GM23338 (cell line): ENCODE measurements around the gene PRIM1. TPM values are rescaled to one million over a fixed set of nuclear protein-coding genes. Genes with fewer than 3 reads are reported as not detected.

Experiments used
- ATAC-seq: fragments of 200-7000 bp; cut with Tn5 transposase; 3 replicates; pipeline ENCODE4 v1.9.1; 2020
- DNase-seq: peaks from one replicate; pipeline ENCODE4 v3.0.0-alpha.2; 2015; ENCODE audit warnings: low spot score
- H2AFZ ChIP-seq: fragments of 200-600 bp; sonication (generic); 2 replicates; pipeline ENCODE4 v1.8.0; 2016; ENCODE audit warnings: antibody characterized with exemption, mild to moderate bottlenecking, moderate library complexity
- H3F3A ChIP-seq: fragments of 200-600 bp; sonication (generic); replicated peaks from 2 replicates; pipeline ENCODE4 v1.8.0; 2017; ENCODE audit warnings: antibody characterized with exemption, mixed run types, low read depth
- H3K27ac ChIP-seq: fragments of 200-600 bp; sonication (generic); 2 replicates; pipeline ENCODE4 v1.6.1; 2016; ENCODE audit warnings: low read depth
- H3K27me3 ChIP-seq: fragments of 200-600 bp; sonication (generic); 2 replicates; pipeline ENCODE4 v1.8.0; 2016; ENCODE audit warnings: mild to moderate bottlenecking, mixed run types, moderate library complexity; ENCODE audit not compliant: insufficient read depth
- H3K36me3 ChIP-seq: fragments of 200-600 bp; sonication (generic); 2 replicates; pipeline ENCODE4 v1.8.0; 2016; ENCODE audit warnings: mild to moderate bottlenecking; ENCODE audit not compliant: insufficient read depth
- H3K4me1 ChIP-seq: fragments of 200-600 bp; sonication (generic); 2 replicates; pipeline ENCODE4 v1.8.0; 2016; ENCODE audit warnings: mild to moderate bottlenecking, moderate library complexity; ENCODE audit not compliant: insufficient read depth
- H3K4me2 ChIP-seq: fragments of 200-600 bp; sonication (generic); 2 replicates; pipeline ENCODE4 v1.7.1; 2017; ENCODE audit warnings: mixed run types
- H3K4me3 ChIP-seq: fragments of 200-600 bp; sonication (generic); 2 replicates; pipeline ENCODE4 v1.6.1; 2016; ENCODE audit warnings: mixed run types
- H3K79me2 ChIP-seq: fragments of 200-600 bp; sonication (generic); replicated peaks from 2 replicates; pipeline ENCODE4 v1.8.0; 2017; ENCODE audit warnings: mild to moderate bottlenecking; ENCODE audit not compliant: insufficient read depth
- H3K9me2 ChIP-seq: fragments of 200-600 bp; sonication (generic); 2 replicates; pipeline ENCODE4 v1.8.0; 2017; ENCODE audit not compliant: insufficient read depth
- H4K20me1 ChIP-seq: fragments of 200-600 bp; sonication (generic); replicated peaks from 2 replicates; pipeline ENCODE4 v1.8.0; 2017; ENCODE audit warnings: mild to moderate bottlenecking; ENCODE audit not compliant: insufficient read depth
- H3K27ac Mint-ChIP-seq: 2 replicates; pipeline ENCODE4 v1.8.0; 2020; ENCODE audit warnings: inconsistent platforms, mild to moderate bottlenecking, moderate library complexity, mixed read lengths
- H3K27me3 Mint-ChIP-seq: 3 replicates; pipeline ENCODE4 v1.8.0; 2022; ENCODE audit warnings: low read depth, mild to moderate bottlenecking, moderate library complexity, mixed read lengths, inconsistent platforms; ENCODE audit not compliant: insufficient read depth, poor library complexity
- H3K36me3 Mint-ChIP-seq: 3 replicates; pipeline ENCODE4 v1.8.0; 2021; ENCODE audit warnings: low read depth, mild to moderate bottlenecking, inconsistent platforms, moderate library complexity, mixed read lengths
- H3K4me1 Mint-ChIP-seq: 3 replicates; pipeline ENCODE4 v1.8.0; 2020; ENCODE audit warnings: mild to moderate bottlenecking, inconsistent platforms, mixed read lengths
- H3K4me3 Mint-ChIP-seq: 3 replicates; pipeline ENCODE4 v1.8.0; 2021; ENCODE audit warnings: moderate library complexity, mild to moderate bottlenecking, inconsistent platforms, mixed read lengths
- H3K9me3 Mint-ChIP-seq: 3 replicates; pipeline ENCODE4 v1.8.0; 2020; ENCODE audit warnings: moderate library complexity, mild to moderate bottlenecking, inconsistent platforms, mixed read lengths
- CREB1 ChIP-seq: fragments of 250-450 bp; sonication (Bioruptor Pico); IDR thresholded peaks from 2 replicates; pipeline ENCODE4 v1.5.0; 2020; ENCODE audit warnings: low read depth, mild to moderate bottlenecking, moderate library complexity
- EZH2 ChIP-seq: fragments of 200-600 bp; sonication (generic); IDR thresholded peaks from one replicate; pipeline ENCODE4 v1.8.0; 2017; ENCODE audit warnings: antibody characterized with exemption, mild to moderate bottlenecking, low read depth; ENCODE audit not compliant: unreplicated experiment
- EZH2phosphoT487 ChIP-seq: fragments of 200-600 bp; sonication (generic); IDR thresholded peaks from one replicate; pipeline ENCODE4 v1.8.1; 2018; ENCODE audit warnings: antibody characterized with exemption; ENCODE audit not compliant: unreplicated experiment
- JUNB ChIP-seq: IDR thresholded peaks from one replicate; pipeline ENCODE4 v1.6.1; 2016; ENCODE audit warnings: antibody characterized with exemption; ENCODE audit not compliant: unreplicated experiment
- NANOG ChIP-seq: IDR thresholded peaks from 2 replicates; pipeline ENCODE4 v1.6.1; 2016; ENCODE audit warnings: antibody characterized with exemption, borderline replicate concordance
- POLR2AphosphoS5 ChIP-seq: IDR thresholded peaks from 2 replicates; pipeline ENCODE4 v1.6.1; 2016; ENCODE audit warnings: antibody characterized with exemption, low read depth
- STAT1 ChIP-seq: IDR thresholded peaks from one replicate; pipeline ENCODE4 v1.6.1; 2016; ENCODE audit warnings: antibody characterized with exemption; ENCODE audit not compliant: unreplicated experiment
- ZNF114 ChIP-seq: fragments of 250-450 bp; sonication (Bioruptor Pico); IDR thresholded peaks from 2 replicates; pipeline ENCODE4 v1.5.0; 2020; ENCODE audit warnings: mild to moderate bottlenecking, moderate library complexity
- ZNF331 ChIP-seq: fragments of 250-450 bp; sonication (Bioruptor Pico); IDR thresholded peaks from 2 replicates; pipeline ENCODE4 v1.5.0; 2020; ENCODE audit warnings: low read depth, mild to moderate bottlenecking, moderate library complexity
- polyA plus RNA-seq: library from polyadenylated mRNA; unstranded; fragments of >200 nt; fragmentation: Nextera tagmentation; extraction: Ambion mirVana; gene quantifications from 2 replicates; pipeline ENCODE4 v1.2.1, GENCODE V29; 2016
- total RNA-seq: library from RNA; depleted of rRNA; stranded (reverse); fragments of >200 nt; shearing (Covaris generic); gene quantifications from 2 replicates; pipeline ENCODE4 v1.2.3, GENCODE V29; 2014
- TF ChIP-seq, protein P1 (sequence below): fragments of 250-450 bp; sonication (Bioruptor Pico); IDR thresholded peaks from 2 replicates; pipeline ENCODE4 v1.5.0; 2020; ENCODE audit warnings: mild to moderate bottlenecking, moderate library complexity
- TF ChIP-seq, protein P2 (sequence below): IDR thresholded peaks from one replicate; pipeline ENCODE4 v1.6.1; 2018; ENCODE audit warnings: antibody characterized with exemption; ENCODE audit not compliant: unreplicated experiment
- TF ChIP-seq, protein P3 (sequence below): IDR thresholded peaks from 2 replicates; pipeline ENCODE4 v1.6.1; 2016; ENCODE audit warnings: antibody characterized with exemption
- TF ChIP-seq, protein P4 (sequence below), 2 experiments: fragments of 200-600 bp in 1 of 2; sonication (generic) in 1 of 2; conservative IDR thresholded peaks; 2 replicates each; pipeline versions ENCODE4 v1.5.1 to v1.6.1; 2016 to 2017; ENCODE audit warnings: antibody characterized with exemption in 2 of 2, low read depth in 2 of 2, mild to moderate bottlenecking in 2 of 2, moderate library complexity in 1 of 2

PRIM1 gene
- total and polyA plus RNA-seq, 2 experiments from 2014 or later, result 67.9 to 73.9 TPM

DNA sequence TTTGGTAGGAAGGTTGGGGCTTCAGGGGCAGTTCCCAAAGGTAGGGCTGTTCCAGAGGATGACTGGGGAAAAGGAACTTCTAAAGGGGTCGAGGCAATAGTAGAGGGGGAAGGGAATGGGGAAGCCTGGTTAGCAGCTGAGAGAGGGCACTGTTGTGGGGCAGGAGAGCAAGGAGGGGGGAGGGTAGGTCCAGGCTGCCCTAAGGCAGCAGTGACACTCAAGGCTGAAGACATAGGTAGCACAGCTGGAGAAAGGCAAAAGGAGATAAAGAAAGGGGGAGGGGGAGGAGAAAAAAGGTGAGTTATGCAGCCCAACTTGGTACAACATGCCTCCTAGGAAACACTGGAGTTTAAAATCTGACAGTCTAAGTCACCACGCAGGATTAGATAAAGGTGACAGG lies 30.9 kb downstream of the PRIM1 start:
- peaks cover 57% of the 10 kb centered on the region for H3K4me1 ChIP-seq
- Mint-ChIP-seq H3K4me3 (peak overlapping the region; percentile 98), H3K36me3 (peaks cover 78% of the 10 kb centered on the region), H3K27me3 (peaks cover 17% of the 10 kb centered on the region), H3K9me3 (no peaks in the 10 kb centered on the region; the same call in 2 of the 3 replicates), H3K27ac (peak overlapping the region; percentile 74), H3K4me1 (peaks cover 68% of the 10 kb centered on the region)
- H2AFZ ChIP-seq, result no peak overlapping the region
- H3K36me3 ChIP-seq, result peaks cover 38% of the 10 kb centered on the region
- H4K20me1 ChIP-seq, result peaks cover 59% of the 10 kb centered on the region
- peak; percentile 20 for ATAC-seq
- H3K27me3 ChIP-seq, result no peaks in the 10 kb centered on the region
- peaks cover 5% of the 10 kb centered on the region; the same call in 1 of the 2 replicates for H3K9me2 ChIP-seq
- H3F3A ChIP-seq, result 0 out of 2 replicates have a peak, but pooled peaks cover 23% of the 10 kb centered on the region
- DNase-seq, result peak; percentile 5
- H3K4me2 ChIP-seq, result peak overlapping the region; percentile 99
- TF ChIP-seq EZH2phosphoT487, result no peak
- no peak for TF ChIP-seq EZH2
- no peak for TF ChIP-seq NANOG
- TF ChIP-seq, protein P1, sequence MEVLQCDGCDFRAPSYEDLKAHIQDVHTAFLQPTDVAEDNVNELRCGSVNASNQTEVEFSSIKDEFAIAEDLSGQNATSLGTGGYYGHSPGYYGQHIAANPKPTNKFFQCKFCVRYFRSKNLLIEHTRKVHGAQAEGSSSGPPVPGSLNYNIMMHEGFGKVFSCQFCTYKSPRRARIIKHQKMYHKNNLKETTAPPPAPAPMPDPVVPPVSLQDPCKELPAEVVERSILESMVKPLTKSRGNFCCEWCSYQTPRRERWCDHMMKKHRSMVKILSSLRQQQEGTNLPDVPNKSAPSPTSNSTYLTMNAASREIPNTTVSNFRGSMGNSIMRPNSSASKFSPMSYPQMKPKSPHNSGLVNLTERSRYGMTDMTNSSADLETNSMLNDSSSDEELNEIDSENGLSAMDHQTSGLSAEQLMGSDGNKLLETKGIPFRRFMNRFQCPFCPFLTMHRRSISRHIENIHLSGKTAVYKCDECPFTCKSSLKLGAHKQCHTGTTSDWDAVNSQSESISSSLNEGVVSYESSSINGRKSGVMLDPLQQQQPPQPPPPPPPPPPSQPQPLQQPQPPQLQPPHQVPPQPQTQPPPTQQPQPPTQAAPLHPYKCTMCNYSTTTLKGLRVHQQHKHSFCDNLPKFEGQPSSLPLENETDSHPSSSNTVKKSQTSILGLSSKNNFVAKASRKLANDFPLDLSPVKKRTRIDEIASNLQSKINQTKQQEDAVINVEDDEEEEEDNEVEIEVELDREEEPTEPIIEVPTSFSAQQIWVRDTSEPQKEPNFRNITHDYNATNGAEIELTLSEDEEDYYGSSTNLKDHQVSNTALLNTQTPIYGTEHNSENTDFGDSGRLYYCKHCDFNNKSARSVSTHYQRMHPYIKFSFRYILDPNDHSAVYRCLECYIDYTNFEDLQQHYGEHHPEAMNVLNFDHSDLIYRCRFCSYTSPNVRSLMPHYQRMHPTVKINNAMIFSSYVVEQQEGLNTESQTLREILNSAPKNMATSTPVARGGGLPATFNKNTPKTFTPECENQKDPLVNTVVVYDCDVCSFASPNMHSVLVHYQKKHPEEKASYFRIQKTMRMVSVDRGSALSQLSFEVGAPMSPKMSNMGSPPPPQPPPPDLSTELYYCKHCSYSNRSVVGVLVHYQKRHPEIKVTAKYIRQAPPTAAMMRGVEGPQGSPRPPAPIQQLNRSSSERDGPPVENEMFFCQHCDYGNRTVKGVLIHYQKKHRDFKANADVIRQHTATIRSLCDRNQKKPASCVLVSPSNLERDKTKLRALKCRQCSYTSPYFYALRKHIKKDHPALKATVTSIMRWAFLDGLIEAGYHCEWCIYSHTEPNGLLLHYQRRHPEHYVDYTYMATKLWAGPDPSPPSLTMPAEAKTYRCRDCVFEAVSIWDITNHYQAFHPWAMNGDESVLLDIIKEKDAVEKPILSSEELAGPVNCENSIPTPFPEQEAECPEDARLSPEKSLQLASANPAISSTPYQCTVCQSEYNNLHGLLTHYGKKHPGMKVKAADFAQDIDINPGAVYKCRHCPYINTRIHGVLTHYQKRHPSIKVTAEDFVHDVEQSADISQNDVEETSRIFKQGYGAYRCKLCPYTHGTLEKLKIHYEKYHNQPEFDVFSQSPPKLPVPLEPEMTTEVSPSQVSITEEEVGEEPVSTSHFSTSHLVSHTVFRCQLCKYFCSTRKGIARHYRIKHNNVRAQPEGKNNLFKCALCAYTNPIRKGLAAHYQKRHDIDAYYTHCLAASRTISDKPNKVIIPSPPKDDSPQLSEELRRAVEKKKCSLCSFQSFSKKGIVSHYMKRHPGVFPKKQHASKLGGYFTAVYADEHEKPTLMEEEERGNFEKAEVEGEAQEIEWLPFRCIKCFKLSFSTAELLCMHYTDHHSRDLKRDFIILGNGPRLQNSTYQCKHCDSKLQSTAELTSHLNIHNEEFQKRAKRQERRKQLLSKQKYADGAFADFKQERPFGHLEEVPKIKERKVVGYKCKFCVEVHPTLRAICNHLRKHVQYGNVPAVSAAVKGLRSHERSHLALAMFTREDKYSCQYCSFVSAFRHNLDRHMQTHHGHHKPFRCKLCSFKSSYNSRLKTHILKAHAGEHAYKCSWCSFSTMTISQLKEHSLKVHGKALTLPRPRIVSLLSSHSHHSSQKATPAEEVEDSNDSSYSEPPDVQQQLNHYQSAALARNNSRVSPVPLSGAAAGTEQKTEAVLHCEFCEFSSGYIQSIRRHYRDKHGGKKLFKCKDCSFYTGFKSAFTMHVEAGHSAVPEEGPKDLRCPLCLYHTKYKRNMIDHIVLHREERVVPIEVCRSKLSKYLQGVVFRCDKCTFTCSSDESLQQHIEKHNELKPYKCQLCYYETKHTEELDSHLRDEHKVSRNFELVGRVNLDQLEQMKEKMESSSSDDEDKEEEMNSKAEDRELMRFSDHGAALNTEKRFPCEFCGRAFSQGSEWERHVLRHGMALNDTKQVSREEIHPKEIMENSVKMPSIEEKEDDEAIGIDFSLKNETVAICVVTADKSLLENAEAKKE (CRISPR knock-in tag), result no peak
- no peak for TF ChIP-seq JUNB
- TF ChIP-seq STAT1, result no peak
- TF ChIP-seq ZNF331, result no peak
- no peak for TF ChIP-seq POLR2AphosphoS5
- no peak for TF ChIP-seq ZNF114
- TF ChIP-seq, protein P2, sequence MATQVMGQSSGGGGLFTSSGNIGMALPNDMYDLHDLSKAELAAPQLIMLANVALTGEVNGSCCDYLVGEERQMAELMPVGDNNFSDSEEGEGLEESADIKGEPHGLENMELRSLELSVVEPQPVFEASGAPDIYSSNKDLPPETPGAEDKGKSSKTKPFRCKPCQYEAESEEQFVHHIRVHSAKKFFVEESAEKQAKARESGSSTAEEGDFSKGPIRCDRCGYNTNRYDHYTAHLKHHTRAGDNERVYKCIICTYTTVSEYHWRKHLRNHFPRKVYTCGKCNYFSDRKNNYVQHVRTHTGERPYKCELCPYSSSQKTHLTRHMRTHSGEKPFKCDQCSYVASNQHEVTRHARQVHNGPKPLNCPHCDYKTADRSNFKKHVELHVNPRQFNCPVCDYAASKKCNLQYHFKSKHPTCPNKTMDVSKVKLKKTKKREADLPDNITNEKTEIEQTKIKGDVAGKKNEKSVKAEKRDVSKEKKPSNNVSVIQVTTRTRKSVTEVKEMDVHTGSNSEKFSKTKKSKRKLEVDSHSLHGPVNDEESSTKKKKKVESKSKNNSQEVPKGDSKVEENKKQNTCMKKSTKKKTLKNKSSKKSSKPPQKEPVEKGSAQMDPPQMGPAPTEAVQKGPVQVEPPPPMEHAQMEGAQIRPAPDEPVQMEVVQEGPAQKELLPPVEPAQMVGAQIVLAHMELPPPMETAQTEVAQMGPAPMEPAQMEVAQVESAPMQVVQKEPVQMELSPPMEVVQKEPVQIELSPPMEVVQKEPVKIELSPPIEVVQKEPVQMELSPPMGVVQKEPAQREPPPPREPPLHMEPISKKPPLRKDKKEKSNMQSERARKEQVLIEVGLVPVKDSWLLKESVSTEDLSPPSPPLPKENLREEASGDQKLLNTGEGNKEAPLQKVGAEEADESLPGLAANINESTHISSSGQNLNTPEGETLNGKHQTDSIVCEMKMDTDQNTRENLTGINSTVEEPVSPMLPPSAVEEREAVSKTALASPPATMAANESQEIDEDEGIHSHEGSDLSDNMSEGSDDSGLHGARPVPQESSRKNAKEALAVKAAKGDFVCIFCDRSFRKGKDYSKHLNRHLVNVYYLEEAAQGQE, result no peak
- TF ChIP-seq, protein P3, sequence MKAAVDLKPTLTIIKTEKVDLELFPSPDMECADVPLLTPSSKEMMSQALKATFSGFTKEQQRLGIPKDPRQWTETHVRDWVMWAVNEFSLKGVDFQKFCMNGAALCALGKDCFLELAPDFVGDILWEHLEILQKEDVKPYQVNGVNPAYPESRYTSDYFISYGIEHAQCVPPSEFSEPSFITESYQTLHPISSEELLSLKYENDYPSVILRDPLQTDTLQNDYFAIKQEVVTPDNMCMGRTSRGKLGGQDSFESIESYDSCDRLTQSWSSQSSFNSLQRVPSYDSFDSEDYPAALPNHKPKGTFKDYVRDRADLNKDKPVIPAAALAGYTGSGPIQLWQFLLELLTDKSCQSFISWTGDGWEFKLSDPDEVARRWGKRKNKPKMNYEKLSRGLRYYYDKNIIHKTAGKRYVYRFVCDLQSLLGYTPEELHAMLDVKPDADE, result no peak
- TF ChIP-seq, protein P4, sequence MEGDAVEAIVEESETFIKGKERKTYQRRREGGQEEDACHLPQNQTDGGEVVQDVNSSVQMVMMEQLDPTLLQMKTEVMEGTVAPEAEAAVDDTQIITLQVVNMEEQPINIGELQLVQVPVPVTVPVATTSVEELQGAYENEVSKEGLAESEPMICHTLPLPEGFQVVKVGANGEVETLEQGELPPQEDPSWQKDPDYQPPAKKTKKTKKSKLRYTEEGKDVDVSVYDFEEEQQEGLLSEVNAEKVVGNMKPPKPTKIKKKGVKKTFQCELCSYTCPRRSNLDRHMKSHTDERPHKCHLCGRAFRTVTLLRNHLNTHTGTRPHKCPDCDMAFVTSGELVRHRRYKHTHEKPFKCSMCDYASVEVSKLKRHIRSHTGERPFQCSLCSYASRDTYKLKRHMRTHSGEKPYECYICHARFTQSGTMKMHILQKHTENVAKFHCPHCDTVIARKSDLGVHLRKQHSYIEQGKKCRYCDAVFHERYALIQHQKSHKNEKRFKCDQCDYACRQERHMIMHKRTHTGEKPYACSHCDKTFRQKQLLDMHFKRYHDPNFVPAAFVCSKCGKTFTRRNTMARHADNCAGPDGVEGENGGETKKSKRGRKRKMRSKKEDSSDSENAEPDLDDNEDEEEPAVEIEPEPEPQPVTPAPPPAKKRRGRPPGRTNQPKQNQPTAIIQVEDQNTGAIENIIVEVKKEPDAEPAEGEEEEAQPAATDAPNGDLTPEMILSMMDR (conservative IDR thresholded peaks at IDR 0.05; ENCODE audit: low read depth in 2 of 2), result no peak
- no peak for TF ChIP-seq CREB1 (CRISPR knock-in tag)
- 0 out of 2 replicates have a peak overlapping the region, but pooled peaks have one; percentile 74 for H3K27ac ChIP-seq
- peak overlapping the region; percentile 93 for H3K4me3 ChIP-seq
- H3K79me2 ChIP-seq, result peaks cover 78% of the 10 kb centered on the region
